Astrocyte (in vitro differentiated cells and primary cell): ENCODE measurements around the gene DHRS3.

Experiments used
- CTCF ChIP-seq: IDR thresholded peaks from 2 replicates; pipeline ENCODE4 v1.5.1; 2011; ENCODE audit warnings: low read depth, mild to moderate bottlenecking, inconsistent platforms, low read length, moderate library complexity; ENCODE audit not compliant: insufficient read depth
- EZH2 ChIP-seq: IDR thresholded peaks from 2 replicates; pipeline ENCODE4 v1.6.1; 2012; ENCODE audit warnings: mild to moderate bottlenecking, low read length, inconsistent platforms; ENCODE audit not compliant: insufficient read depth

- TF ChIP-seq CTCF (no peak), EZH2 (no peak)
Observed at GRCh38 chr1:12561121-12561520, 56.9 kb downstream of the DHRS3 start.
